Fibroblast of skin of right biceps (primary cell): ENCODE data around the gene ZNF578.
"Not testable (repeated sequence)": the region's sequence is repeated elsewhere in the genome, so short reads cannot be mapped to it uniquely, and the experiment has no call there.

Source experiments
- DNase-seq: peaks from one replicate; pipeline ENCODE4 v3.0.0-alpha.2; 2013

Gene ZNF578

GRCh38 chr19:52518646-52519045 lies 65.3 kb downstream of the ZNF578 start:
- no peak for DNase-seq

- not testable (repeated sequence) for DNase-seq
Observed at GRCh38 chr19:52519175-52519574, 65.8 kb downstream of the ZNF578 start.

- no peak for DNase-seq
Observed at GRCh38 chr19:52520013-52520412, 66.7 kb downstream of the ZNF578 start.

GRCh38 chr19:52522551-52522950 lies 69.2 kb downstream of the ZNF578 start:
- no peak for DNase-seq

- no peak for DNase-seq
Observed at GRCh38 chr19:52524086-52524485, 70.7 kb downstream of the ZNF578 start.

- peak; percentile 90 for DNase-seq
Observed at GRCh38 chr19:52527134-52527955, 74.0 kb downstream of the ZNF578 start, which contains the start of gene ZNF808. Gene ZNF808 (plus strand): TSS chr19:52527668. CDS start chr19:52543285, 15,617 bp downstream.

GRCh38 chr19:52527956-52528351 lies 74.6 kb downstream of the ZNF578 start:
- peak; percentile 1 for DNase-seq

- no peak for DNase-seq
Observed at GRCh38 chr19:52532480-52532879, 79.1 kb downstream of the ZNF578 start.

GRCh38 chr19:52533901-52534300 lies 80.5 kb downstream of the ZNF578 start:
- DNase-seq = no peak

GRCh38 chr19:52535385-52535770 lies 82.0 kb downstream of the ZNF578 start:
- not testable (repeated sequence) for DNase-seq

- DNase-seq = peak; percentile 82
Observed at GRCh38 chr19:52535771-52536447, 82.6 kb downstream of the ZNF578 start.

GRCh38 chr19:52536448-52536800 lies 83.1 kb downstream of the ZNF578 start:
- DNase-seq = peak; percentile 11

- DNase-seq = not testable (repeated sequence)
Observed at GRCh38 chr19:52538815-52539214, 85.5 kb downstream of the ZNF578 start.

GRCh38 chr19:52541176-52541575 lies 87.8 kb downstream of the ZNF578 start:
- DNase-seq = not testable (repeated sequence)

- no peak for DNase-seq
Observed at GRCh38 chr19:52541608-52542007, 88.3 kb downstream of the ZNF578 start.

- not testable (repeated sequence) for DNase-seq
Observed at GRCh38 chr19:52542541-52542940, 89.2 kb downstream of the ZNF578 start.

- DNase-seq = peak; percentile 3
Observed at GRCh38 chr19:52542984-52543664, 89.8 kb downstream of the ZNF578 start.

GRCh38 chr19:52554216-52554971 lies 101.0 kb downstream of the ZNF578 start:
- no peak for DNase-seq

- DNase-seq = no peak
Observed at GRCh38 chr19:52557231-52557995, 104.1 kb downstream of the ZNF578 start.

- not testable (repeated sequence) for DNase-seq
Observed at GRCh38 chr19:52558732-52559445, 105.5 kb downstream of the ZNF578 start.

GRCh38 chr19:52561611-52562010 lies 108.3 kb downstream of the ZNF578 start:
- DNase-seq = not testable (repeated sequence)
